KG1 (cell line): ENCODE measurements around the gene CNTN5.

Experiments used
- DNase-seq: peaks from one replicate; lab custom pipeline; 2025; lab: John Stamatoyannopoulos, UW

CNTN5 gene

DNA sequence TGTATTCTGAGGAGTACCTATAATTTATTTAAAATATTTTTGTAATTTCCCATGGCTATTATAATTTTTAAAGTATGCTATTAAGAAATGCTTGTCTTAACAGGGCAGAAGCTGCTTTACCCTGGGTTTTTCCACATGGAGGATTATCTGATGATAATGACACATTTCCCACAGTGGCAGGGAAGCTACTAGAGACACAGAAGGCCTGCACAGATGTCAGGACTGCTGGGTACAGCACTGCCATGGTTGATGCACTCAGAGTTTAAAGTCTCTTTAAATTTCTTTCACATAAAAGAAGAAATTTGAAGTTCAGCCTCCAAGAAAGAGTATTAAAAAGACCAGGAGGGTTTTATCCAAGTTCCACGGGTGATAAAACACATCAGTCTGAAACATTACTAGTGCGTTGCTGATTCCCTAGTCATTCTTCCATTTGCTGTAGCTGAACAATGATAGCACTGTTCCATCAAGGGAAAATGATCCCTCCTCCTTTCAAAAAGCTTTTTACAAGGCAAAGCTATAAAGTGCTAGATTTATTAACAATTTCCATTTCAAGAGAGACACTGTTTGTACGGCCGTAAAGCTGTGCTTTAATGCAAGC, 363.0 kb downstream of the CNTN5 start:
- DNase-seq, result no peak

DNA sequence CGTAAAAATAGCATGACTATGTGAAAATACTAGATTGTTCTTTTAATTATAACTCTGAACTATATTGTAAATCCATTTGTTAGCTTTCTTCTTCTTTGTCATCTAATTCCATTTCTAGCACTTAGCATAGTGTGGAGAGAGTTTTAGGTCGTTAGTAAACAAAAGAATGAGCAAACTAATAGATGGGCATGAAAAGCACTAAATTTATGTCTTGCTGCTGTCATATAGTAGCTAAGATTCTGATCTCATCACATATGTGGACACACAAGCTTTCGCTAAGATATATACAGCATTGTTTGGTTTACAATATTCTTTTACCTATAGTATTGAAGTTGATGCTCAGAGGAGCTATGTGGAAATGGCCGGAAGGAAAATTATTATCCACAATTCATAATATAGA, 370.5 kb downstream of the CNTN5 start:
- DNase-seq, result no peak

DNA sequence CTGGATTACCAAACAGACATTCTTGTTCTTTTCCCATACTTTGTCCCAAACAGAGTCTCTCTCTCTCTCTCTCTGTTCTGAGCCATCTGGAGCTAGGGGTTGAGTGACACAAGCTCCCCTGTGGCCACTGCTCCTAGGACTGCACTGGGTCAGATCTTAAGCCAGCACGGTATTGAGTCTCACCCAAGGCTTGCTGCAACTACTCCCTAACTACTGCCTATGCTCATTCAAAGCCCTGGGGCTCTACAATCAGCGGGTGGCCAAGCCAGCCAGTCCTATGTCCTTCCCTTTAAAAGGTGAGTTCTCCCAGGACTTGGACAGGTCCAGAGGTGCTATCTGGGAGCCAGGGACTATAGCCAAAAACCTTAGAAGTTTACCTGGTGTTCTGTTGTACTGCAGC, 385.6 kb downstream of the CNTN5 start:
- DNase-seq, result no peak

DNA sequence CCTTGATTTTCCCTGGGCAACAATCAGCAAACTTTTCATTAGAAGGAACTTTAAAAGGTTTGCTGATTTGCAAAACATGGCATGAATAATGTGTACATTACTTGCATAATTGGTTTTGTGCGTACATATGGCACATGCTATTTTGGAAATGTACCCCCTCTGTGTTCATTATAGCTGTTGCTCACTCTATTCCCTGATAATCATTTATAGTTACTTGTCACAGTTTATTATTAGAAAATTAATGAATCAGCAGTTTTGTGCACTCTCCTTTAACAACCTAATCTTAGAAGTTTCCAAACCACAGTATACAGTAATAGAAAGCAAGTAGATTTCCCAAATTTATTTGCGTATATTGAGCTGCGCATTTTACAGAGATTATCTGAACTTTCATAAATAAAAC, 389.9 kb downstream of the CNTN5 start:
- DNase-seq, result no peak

DNA sequence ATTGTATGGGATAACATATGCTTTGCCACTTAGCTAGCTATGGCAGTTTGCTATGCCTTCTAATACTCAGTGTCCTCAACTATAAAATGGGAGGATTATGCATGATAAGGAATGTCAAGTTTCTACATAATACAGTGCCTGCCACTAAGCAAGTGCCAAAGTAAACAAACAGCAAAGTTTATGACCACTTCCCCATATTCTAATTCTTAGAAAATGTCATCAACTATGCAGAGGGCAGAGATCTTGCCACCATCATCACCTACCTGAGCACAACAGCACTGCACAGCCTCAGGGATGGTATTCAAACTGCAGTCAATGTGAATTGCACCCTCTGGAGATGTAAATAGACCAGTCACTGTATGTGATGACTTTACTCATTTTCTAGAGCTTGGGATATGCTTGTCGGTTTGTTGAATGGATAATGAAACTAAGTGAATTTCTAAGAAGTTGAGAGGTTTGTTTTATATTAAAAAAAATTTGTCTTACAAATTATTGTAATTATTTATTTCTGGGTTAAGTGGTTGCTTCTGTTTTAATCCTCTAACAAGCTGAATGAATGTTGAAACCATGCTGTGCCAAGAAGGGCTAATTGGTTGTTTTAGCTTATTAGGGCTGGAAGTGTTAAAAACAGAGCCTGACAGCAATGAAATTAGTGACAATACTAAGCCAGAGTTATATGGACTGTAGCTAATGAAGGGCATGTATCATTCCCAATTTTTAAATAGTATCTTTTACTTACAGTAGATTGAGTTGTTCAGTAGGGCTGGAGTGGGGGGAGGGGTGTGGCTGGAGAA, 398.4 kb downstream of the CNTN5 start:
- DNase-seq, result no peak

DNA sequence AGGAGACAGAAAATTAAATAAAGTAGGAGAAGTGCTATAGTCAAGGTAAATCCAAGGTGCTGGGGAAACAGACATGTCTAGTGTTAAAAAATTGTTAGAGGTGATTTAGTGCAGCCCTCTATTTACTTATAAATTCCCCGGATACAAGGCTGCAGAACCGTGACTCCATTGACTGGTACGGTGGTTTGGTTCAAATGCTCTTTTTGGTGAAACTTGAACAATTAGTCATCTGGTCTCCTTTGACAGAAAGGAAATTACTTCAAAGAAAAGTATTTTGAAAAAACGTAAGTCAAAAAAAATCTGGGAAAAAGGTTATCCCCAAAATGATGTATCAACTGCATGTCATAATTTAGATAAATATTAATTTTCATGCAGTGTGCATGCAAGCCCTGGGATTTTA, 399.2 kb downstream of the CNTN5 start:
- DNase-seq, result no peak

DNA sequence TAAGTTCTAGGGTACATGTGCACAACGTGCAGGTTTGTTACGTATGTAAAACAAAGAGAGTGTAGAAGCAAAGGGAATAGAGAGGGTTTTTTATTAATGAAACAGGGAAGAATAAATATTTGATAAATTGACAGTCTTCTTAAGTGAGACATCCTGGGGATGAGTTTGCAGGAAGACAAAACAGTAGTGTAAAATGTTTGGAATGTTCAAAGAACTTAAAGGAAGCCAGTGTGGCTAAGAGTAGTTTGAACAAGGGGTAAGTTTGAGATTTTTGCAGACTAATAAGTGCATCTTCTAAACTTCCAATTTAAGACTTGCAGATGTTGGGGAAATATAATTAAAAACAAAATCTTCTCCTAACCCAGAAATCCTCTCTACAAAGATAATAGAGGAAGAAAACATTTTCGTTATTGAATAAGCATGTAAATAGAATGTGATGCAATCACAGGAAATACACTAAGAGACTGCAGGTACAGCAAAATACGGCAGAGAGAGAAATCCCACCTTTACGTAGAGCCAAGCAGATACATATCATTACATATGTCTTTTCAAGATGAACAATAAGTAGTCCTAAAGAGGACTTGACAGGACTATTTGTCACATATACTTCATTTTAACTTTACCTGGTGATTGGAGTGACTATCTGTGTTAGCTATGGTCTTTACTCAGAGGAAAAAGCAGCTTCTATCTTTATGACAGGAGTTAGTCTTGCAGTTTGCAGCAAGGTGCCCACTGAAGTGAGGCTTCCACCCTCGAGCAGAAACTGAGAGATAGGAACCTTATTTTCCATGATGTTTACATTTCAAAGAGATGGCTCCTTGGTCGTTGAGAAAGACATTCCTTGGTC, 402.1 kb downstream of the CNTN5 start:
- no peak for DNase-seq

DNA sequence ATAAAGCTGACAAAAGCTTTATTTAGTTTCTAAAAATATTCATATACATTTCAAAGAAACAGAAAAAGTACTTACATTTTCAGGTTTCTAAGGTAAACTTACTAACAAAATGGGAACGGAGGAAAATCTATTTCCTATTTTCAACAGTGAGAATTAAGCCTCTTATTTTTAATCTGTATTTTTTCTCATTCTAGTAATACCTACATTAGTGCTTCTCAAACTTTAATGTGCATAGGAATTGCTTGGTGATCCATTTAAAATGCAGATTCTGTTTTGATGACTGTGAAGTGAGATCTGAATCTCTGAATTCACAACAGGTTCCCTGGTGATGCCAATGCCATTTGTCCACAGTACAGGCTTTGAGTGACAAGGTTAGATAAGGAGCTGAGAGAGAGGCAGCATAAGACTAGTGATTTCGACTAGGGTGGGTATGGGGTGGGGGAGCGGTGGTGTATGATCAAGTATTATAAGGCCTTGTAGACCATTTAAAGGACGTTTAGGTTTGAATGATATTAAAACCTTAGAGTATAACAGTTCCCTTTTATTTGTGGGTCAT, 402.8 kb downstream of the CNTN5 start:
- no peak for DNase-seq

DNA sequence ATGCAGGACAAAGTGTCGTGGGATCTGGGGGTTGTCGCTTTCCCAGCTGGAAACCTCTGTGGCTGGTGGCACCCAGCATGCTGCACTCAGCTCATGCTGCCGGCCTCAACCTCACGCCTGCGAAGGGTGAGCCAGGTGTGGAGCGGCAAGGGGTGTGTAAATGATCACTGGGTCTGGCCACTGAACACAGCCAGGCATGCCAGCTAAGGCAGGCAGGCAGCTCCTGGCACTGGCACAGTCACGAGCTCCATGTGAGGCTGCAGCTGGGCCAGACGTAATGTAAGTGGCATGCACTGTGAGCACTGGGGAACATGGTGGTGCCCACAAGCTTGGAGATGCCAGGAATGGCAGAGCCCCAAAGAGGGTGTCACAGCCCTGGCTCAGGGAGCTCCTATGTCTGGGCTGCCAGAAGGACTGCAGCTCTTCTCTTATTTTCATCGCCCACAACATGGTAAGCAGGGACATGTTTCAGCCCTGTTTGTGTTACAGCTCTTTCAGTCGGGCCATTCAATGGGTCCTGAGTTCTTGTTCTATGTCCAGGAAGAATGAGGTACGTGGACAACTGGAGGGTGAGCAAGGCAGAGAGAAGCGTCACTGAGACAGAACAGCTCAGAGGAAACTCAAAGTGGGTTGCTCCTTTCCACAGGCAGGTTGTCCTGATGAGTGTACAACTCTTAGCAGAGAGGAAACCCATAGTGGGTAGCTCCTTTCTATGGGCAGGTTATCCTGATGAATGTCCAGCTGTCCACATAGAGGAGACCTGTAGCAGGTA, 403.8 kb downstream of the CNTN5 start:
- DNase-seq, result no peak

DNA sequence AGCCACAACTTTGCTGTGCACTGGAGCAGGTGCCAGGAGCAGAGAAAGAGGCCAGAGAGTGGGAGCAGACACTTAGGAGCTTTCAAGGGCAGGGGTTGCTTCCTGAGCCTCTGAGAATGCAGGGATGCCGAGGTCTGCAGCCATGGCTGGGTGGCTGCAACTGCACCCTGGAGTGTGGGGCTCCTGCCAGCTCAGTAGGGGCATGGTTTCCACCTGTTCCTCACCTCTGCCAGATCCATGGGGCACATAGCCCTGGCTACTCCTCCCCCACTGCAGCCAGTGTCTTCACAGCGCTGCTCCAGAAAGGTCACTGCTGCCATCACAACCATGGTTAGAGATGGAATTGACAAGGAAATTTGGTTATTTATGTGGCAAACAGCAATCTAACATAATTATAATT, 404.8 kb downstream of the CNTN5 start:
- no peak for DNase-seq

DNA sequence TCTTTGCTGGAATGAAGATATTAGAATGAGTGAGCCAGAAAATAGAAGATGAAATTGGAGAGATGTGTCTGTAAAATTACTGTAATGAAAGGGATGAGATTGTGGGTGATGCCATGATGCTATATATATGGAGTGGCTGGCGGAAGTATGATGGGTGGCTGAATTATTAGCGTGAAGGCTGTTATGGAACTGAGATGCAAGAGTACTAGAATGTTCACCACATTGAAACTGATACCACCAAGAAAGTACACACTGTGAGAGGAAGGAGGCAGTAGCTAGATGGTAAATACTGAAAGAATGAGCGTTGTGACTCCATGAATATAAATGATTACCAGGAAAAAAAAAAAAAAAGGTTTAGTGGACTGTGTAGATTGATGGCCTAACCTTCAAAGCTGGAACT, 411.9 kb downstream of the CNTN5 start:
- no peak for DNase-seq

DNA sequence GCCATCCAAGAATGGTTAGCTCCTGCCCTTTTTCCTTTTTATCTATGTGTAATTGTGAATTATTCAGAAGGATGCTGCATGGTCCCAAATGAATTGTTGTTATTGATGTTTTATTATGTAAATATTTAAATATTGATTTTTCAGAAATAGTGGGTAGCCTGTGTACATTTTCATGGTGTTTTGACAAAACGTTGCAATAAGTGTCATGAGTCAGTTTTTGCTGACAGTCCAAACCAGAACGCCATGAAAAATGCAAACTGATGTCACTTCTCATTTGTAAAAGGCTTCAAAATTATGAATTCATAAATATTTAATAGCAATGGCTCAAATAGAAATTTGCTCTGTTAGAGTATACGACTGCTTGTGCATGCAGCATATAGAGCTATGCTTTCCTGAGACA, 422.5 kb downstream of the CNTN5 start:
- DNase-seq, result no peak

DNA sequence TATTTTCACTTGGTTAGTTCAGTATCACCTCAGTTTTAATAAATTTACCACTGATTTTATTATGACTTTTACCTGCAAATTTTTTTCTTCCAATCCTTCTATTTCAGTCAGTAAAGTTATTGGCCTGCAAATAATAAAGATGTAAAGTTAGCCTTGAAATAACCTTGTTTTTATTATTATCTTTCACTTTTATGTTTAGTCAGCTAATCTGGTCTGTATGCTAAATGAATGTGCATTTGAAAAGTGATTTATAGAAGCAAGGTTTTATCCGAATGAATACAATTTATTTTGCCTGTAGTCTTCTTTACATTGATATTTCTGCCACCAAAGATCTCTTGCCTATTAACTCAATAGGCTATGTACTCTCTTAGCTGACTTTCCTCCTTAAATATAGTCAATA, 425.7 kb downstream of the CNTN5 start:
- no peak for DNase-seq

DNA sequence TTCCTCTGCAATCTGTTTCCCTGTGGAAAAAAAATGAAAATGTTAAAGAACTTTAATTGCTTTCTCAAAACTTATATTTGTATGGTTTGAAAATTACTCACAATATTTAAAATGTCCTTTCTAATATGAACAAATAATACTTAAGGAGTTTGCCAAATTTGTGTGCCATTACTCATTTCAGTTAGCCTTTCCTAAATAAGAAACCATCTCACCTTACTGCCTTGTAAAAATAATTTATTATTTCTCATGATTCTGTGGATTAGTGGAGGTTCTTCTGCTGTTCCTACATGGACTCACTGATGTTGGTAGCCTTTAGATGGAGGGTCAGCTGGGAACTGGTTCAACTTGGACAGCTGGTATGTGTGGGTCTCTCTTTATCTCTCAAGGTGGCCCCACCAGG, 428.6 kb downstream of the CNTN5 start:
- DNase-seq, result no peak

DNA sequence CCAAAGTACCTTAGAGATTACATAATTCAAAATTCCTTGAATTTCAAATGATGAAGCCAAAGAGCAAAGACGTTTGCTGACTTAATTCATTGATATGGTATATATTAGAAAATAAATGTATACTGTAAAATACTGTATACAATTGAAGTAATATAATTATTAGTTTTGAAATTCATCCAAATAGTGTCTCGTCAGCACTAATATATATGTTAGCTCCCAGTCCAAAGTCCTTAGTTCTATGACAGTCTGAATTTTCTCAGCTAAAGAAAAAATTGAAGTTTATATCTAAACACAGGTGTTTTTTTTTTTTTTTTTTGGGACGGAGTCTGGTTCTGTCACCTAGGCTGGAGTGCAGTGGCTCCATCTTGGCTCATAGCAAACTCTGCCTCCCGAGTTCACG, 431.3 kb downstream of the CNTN5 start:
- DNase-seq, result no peak

DNA sequence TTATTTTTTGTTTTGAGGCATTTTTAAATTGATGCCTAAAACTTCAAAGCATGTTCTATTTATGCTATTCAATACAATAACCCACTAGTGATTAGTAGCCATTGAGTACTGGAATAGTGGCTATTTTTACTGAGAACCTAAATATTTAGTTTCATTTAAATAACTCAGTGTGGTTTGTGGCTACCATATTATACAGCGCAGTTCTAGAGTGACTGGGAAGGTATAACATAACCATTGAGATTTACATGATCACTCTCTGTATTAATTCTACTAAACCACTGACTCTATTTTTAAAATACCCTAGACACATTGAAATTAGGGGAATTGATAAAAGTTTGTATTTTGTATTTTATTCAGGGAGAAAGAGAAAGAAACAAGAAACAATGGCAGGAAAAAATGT, 441.2 kb downstream of the CNTN5 start:
- no peak for DNase-seq

DNA sequence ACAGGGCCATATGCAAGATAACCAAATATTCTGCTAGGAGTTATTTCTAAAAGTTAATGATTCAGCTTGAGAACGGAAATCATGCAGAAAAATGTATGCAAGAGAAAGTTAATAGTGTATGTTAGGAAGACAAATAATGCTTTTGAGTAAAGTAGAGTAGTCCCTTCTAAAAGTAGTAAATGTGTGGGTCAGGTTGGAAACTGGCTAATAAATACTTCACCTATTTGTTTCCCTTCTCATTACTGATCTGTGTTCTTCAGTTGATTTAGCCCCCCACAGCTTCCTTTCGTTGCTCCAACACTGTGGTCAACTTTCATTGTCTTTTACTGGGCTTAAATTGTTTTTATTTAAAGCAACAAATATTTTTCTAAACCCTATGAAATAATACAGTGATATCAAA, 444.2 kb downstream of the CNTN5 start:
- DNase-seq, result no peak

DNA sequence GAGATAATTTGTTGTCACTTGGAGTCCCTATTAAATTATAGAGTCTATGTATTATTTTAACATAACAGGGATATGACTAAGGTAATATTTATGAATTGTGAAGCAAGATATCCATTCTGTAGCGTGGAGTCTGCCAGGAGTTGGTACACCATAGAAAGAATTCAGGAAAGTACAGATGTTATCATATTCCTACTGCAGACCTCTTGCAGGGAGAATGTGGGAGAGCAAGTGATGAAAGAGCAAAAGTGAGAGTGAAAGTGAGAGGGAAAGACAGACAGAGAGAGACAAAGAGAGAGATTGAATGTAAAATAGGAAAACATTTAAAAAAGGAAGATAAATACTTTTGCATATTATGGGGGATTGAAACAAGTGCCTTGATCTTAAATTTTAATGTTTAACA, 468.8 kb downstream of the CNTN5 start:
- no peak for DNase-seq

DNA sequence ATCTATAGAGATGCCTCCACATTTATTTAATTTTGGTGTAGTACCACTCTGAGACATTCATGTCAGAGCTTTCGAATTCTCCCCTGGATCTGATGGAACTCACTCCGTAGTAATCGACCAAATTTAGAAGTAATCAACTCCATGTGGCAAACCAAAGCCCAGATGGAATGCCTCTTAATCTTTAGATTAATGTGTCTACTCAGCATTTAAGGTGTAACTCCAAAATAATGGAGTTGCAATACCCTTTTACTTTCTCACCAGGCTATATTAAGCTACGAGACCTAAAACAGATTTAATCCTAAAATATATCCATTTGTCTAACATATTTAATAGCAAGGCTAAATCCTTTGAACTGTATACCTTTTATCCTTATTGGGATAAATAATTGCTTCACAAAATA, 473.3 kb downstream of the CNTN5 start:
- DNase-seq, result no peak

DNA sequence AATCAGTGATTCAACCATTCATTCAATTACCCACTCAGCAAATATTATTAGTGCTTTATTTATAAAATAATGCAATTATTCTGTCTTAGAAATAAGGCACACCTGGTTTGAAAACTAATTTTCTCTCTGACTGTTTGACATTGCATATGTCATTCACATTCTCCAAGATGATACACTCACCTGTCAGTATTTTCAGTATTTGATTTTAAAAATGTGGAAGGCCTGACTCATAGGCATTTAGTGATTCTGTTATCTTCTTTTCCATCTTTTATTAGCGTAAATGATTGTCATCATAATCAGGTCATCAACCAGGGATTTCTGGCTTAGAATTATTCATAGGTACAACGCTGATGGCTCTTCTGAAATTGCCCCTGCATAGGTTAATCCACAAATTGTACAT, 480.9 kb downstream of the CNTN5 start:
- DNase-seq, result no peak

DNA sequence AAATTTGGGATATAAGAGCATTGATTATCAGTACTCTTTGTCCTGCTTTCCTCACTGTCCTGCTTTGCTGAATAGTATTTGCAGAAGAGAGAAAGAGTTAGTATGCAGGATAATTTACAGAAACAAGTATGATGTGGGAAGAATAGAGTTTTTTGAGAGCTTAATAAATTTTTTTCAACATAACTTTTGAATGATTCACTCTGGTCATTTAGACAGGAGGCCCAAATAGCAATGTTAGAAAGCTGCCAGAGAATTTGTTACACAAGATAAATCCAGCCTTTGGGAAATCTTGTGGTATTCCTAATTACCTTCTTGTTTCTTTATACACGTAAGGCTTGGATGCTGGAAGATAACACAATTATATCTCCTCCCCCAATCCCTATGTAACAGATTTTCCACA, 484.6 kb downstream of the CNTN5 start:
- no peak for DNase-seq

DNA sequence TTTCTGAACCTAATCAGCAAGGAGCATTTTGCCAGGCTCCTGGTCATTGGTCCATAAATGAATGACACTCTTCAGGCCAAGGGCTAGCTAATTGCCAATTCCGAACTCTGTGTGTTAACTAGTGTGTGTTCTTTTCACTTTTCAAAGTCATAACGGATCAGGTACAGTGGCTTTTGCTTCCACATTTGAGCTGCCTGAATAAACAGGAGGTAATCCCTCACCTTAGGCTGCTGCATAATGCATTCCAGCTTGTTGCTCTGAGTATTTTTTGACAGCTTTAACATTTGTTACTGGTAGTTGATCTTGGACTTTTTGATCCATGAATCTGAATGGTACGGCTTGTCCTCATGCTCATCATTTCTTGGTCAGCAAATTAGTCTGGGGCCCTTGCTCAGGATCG, 485.1 kb downstream of the CNTN5 start:
- no peak for DNase-seq
